SKM-1 treated with dmso at 0.1 percent for 144 hours (cell line): ENCODE data around the gene CEP250.

Experiments used
- DNase-seq: peaks from one replicate; lab custom pipeline; 2025; ENCODE audit not compliant: unreplicated experiment; lab: John Stamatoyannopoulos, UW

CEP250 gene

DNA sequence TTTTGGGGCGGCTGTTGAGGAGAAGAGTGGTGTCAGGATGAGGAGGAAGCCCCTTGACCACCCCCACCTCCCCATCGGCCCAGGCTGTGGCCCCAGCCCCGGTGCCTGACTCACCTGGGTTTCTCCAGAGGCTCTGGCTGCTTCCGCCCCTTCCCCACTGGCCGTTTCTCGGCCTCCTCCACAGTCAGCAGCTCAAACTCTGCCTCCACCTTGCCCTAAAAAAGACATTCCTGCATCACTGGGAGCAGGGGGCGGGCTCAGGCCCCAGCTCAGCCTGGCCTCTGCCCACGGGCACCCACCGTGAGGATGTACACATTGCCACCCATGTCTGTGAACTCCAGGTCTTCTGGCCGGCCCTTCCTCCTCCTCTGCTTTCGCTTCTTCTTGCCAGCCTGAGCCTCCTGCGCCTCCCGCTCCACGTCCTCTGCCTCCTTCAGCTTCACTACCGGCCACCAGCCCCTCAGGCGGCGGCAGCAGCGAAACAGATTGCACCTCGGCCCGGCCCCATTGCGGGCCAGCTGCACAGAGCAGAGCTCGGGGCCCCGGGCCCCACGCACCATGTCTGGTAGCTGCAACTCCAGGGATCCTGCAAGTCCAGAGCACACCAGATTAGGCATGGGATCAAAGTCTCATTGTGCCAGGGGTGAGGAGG is 103.8 kb downstream of the CEP250 start:
- DNase-seq = no peak

DNA sequence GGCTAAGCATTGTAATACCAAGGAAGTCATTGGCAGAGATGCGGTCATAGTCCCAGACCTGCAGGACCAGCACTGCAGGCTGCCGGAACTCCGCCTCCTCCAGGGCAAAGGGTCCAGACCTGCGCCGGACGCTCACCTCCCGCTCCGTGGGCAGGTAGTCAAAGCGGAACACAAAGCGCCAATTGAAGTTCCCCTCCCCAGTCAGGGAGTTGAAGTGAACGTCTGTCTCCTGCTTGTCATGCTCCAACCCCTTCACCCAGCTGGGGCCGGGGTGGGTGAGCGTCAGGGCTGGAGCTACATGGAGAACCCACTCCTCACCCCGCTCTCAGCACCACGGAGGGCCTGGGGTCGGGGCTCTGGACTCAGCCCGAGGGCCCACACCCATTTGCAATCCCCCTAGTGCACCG is 104.7 kb downstream of the CEP250 start:
- no peak for DNase-seq

DNA sequence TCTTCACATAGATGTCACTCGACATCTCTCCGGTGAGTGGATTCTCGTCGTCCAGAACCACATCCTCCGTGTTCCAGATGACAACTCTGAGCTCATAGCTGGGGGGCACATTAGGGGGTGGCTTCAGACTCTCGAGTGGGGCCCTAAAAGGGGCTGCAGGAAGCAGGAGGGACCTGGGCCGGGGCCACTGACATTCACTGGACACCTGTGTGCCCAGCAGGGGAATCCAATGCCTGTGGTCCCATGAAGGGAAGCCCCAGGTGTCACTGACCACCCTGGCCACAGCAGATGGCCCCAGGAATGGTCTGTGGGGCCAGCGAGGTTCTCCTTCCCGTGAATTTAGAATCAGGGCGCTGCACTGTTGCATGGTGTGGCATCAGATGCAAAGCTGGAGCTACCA is 105.1 kb downstream of the CEP250 start:
- no peak for DNase-seq

DNA sequence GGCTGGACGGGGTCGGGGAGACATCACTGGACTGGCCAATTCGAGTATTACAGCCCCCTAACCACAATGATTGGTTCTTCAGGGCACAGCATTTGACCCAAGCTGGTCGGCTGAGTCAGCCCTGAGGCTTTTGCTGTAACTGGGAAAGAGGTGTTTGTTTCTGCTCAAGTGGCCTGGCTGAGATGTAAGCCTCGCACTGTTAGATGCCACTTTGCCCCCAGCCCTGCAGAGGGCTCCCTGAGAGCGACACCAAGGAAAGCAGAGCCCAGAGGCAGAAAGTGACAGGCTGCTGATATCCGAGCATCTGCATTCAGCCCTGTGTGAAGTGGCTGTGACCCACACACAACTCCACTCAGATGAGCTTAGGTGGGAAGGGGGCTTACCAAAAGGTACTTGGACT is 105.9 kb downstream of the CEP250 start:
- DNase-seq = no peak

DNA sequence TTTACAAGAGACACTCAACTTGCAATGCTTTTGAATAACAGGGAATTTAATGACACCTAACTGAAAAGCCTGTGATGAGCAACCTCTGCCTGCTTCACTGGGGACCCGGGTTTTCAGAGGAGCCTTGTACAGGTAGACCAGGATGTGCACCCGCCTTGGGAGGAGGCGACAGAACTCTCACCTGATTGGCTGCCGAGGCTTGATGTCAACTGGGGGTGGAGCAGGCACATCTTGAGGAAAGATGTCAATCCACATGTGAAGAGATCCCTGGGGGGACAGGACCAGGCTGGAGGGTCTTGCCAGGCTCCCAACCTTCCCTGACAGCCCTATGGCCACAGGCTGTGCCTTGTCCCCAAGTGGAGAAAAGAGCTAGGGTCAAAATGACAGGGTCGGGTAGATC is 106.3 kb downstream of the CEP250 start:
- DNase-seq = no peak

DNA sequence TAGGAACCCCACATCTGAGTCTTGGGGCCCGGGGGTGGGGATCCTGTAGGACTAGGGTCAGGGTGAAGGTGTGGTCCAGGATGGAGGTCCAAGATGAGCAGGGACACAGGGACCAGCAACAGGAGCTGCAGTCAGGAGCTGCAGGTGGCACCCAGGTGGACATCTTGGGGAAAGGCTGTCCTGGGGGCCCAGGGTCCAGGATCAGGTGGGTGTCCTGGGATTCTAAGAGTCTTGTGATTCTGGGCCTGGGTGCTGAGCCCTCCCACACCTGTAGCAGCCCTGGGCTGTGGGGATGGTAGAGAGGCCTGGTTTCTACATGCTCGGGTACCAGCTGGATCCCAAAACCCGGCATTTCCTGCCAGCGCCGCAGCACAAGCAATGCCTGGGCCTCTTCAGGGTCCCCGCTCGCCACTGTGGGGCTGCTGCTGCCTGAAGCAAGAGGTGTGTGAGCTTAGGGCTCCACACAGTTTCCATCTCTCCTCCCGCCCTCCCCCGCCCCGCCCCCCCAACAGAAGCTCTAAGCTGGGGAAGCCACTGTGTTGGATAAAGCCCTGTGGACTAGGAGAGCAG is 107.2 kb downstream of the CEP250 start:
- DNase-seq = no peak

DNA sequence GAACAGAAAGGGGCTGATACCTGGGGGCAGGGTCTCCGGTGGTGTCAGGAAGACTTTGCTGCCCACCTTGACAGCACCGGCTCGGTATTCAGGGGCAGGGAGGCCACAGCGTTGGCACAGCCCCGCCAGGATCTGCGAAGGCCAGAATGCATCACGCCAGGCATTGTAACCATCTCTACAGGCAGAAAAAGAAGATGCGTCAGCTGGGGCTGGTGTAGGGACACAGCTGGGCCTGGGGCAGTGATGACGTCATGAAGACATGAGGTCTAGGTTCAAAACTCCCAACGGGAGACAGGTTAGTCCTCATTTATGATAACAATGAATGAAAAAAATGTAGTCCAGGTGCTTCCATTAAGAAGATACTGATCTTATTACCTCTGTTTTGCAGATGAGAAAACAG is 108.4 kb downstream of the CEP250 start:
- DNase-seq = no peak

DNA sequence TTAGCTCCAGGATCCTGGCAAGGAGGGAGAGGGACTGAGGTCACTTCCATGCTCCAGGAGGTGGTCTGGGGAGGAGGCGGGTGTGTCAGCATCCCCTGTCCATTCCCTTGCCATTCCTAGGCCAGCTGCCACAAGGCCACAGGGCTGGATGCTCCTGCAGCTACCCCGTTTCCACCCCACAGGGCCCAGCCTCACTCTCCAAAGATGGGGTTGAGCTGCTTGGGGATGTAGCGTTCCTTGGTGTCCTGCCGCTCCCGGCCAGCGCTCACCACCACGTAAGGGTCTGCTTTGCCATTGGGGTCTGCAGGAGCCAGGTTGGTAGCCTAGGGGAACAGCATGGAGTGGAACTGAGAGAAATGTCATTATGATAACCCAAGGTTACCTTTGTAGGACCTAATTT is 109.5 kb downstream of the CEP250 start:
- DNase-seq = no peak

DNA sequence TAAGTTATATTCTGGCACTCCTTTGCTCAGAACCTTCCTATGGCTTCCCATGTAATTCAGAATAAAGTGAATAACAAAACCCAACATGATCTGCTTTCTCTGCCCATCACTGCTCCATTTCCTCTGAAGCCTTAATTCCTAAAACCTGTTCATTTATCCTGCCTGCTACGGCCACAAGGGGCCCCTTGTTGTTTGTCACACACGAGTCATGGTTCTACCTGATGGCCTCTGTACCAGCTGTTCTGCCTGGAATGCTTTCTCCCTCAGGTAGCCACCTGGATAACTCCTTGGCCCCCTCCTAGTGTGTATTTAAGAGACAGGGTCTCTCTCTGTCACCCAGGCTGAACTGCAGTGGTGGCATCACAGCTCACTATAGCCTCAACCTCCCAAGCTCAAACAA is 113.2 kb downstream of the CEP250 start:
- DNase-seq = peak; percentile 14
